Endothelial cell of umbilical vein (primary cell): ENCODE measurements around the gene KLHL11. TPM values are rescaled to one million over a fixed set of nuclear protein-coding genes. Genes with fewer than 3 reads are reported as not detected.

Source experiments
- BruUV-seq: library from RNA; stranded (reverse); fragments of 400-500 nt; replicated peaks from 2 replicates; lab custom pipeline; 2021; lab: Mats Ljungman, UMichigan
- CTCF ChIA-PET: fragments of 300-600, 350-600 bp; sonication (Branson Sonifier 250); formaldehyde crosslinking; loops from one replicate; lab custom pipeline; 2021; ENCODE audit warnings: antibody characterized with exemption, inconsistent platforms; lab: Charles Lee
- POLR2A ChIA-PET: fragments of 300-600, 350-600 bp; sonication (Branson Sonifier 250); formaldehyde crosslinking; loops from one replicate; lab custom pipeline; 2021; ENCODE audit warnings: antibody characterized with exemption, inconsistent platforms; lab: Charles Lee
- DNase-seq: peaks from one replicate; pipeline ENCODE4 v3.0.0-alpha.2; 2011; ENCODE audit warnings: low read depth, low spot score
- FAIRE-seq: peaks from 2 replicates; lab custom pipeline; 2011; peaks lifted over from hg19 to GRCh38; lab: Jason Lieb, UNC
- H2AFZ ChIP-seq: 2 replicates; pipeline ENCODE4 v1.6.0; 2012; ENCODE audit warnings: low read depth, low read length, control low read depth, inconsistent platforms
- H3K27ac ChIP-seq: 2 replicates; pipeline ENCODE4 v1.5.1; 2011; ENCODE audit warnings: low read depth, mild to moderate bottlenecking, control low read depth, low read length, moderate library complexity; ENCODE audit not compliant: insufficient read depth
- H3K27me3 ChIP-seq, 2 experiments: 2 replicates each; pipeline versions ENCODE4 v1.6.0 to v1.6.1; 2011; ENCODE audit warnings: low read length in 2 of 2, mixed read lengths in 1 of 2; ENCODE audit not compliant: control insufficient read depth in 2 of 2, insufficient read depth in 2 of 2
- H3K36me3 ChIP-seq, 2 experiments: 2 replicates in 1 of 2; 3 replicates in 1 of 2; pipeline ENCODE4 v1.5.1; 2011; ENCODE audit warnings: low read length in 2 of 2, mild to moderate bottlenecking in 1 of 2, moderate library complexity in 1 of 2; ENCODE audit not compliant: control insufficient read depth in 2 of 2, insufficient read depth in 2 of 2; ENCODE audit errors: extremely low read depth in 1 of 2
- H3K4me1 ChIP-seq: 3 replicates; pipeline ENCODE4 v1.5.1; 2011; ENCODE audit warnings: mild to moderate bottlenecking, low read length; ENCODE audit not compliant: control insufficient read depth, insufficient read depth; ENCODE audit errors: extremely low read depth
- H3K4me2 ChIP-seq: 2 replicates; pipeline ENCODE4 v1.6.1; 2011; ENCODE audit warnings: low read length, control low read depth, mixed read lengths; ENCODE audit not compliant: insufficient read depth
- H3K4me3 ChIP-seq, 3 experiments: fragments of 200-600 bp in 1 of 3; sonication (generic), shearing (Covaris generic) in 1 of 3; replicated peaks in 1 of 3; 2 replicates each; pipeline ENCODE4 v1.5.1; 2011 to 2016; ENCODE audit warnings: control low read depth in 3 of 3, low read length in 3 of 3, mild to moderate bottlenecking in 2 of 3, inconsistent platforms in 1 of 3, low read depth in 1 of 3, moderate library complexity in 1 of 3; ENCODE audit not compliant: insufficient read depth in 1 of 3
- H3K79me2 ChIP-seq: 2 replicates; pipeline ENCODE4 v1.6.0; 2012; ENCODE audit warnings: low read length, inconsistent platforms; ENCODE audit not compliant: control insufficient read depth, insufficient read depth
- H3K9ac ChIP-seq: replicated peaks from 2 replicates; pipeline ENCODE3; 2011; ENCODE audit warnings: low read length, control low read depth; ENCODE audit not compliant: insufficient read depth; ENCODE audit errors: extremely low read depth
- H3K9me1 ChIP-seq: replicated peaks from 3 replicates; pipeline ENCODE4 v1.6.0; 2011; ENCODE audit warnings: mild to moderate bottlenecking, low read length; ENCODE audit not compliant: control insufficient read depth, insufficient read depth; ENCODE audit errors: extremely low read depth
- H3K9me3 ChIP-seq: replicated peaks from 2 replicates; pipeline ENCODE4 v1.5.1; 2012; ENCODE audit warnings: low read length, inconsistent platforms; ENCODE audit not compliant: control insufficient read depth, insufficient read depth
- H4K20me1 ChIP-seq: replicated peaks from 2 replicates; pipeline ENCODE3; 2011; ENCODE audit warnings: mild to moderate bottlenecking, low read length; ENCODE audit not compliant: control insufficient read depth, insufficient read depth; ENCODE audit errors: extremely low read depth
- CTCF ChIP-seq, 2 donors: IDR thresholded peaks; 1 replicate in 1 of 2; 2 replicates in 1 of 2; pipeline ENCODE4 v1.5.1; 2011; ENCODE audit warnings: low read length in 2 of 2, mild to moderate bottlenecking in 2 of 2, moderate library complexity in 2 of 2, control low read depth in 1 of 2, inconsistent platforms in 1 of 2, low read depth in 1 of 2; ENCODE audit not compliant: insufficient read depth in 1 of 2; ENCODE audit errors: extremely low read depth in 1 of 2
- EZH2 ChIP-seq: IDR thresholded peaks from 2 replicates; pipeline ENCODE4 v1.6.1; 2012; ENCODE audit warnings: borderline replicate concordance, low read depth, mild to moderate bottlenecking, moderate library complexity, low read length, inconsistent platforms; ENCODE audit not compliant: severe bottlenecking
- FOS ChIP-seq: IDR thresholded peaks from 2 replicates; pipeline ENCODE4 v1.6.1; 2011; ENCODE audit warnings: mild to moderate bottlenecking, low read length, moderate library complexity, borderline replicate concordance; ENCODE audit not compliant: insufficient read depth
- GATA2 ChIP-seq: IDR thresholded peaks from 2 replicates; pipeline ENCODE4 v1.7.0; 2011; ENCODE audit warnings: low read depth, mild to moderate bottlenecking, moderate library complexity, mixed read lengths, low read length; ENCODE audit not compliant: insufficient read length, insufficient read depth
- JUN ChIP-seq: IDR thresholded peaks from 2 replicates; pipeline ENCODE4 v1.6.1; 2011; ENCODE audit warnings: borderline replicate concordance, low read depth; ENCODE audit not compliant: insufficient read length, insufficient read depth
- MAX ChIP-seq: IDR thresholded peaks from 2 replicates; pipeline ENCODE4 v1.6.1; 2011; ENCODE audit not compliant: insufficient read depth, insufficient read length
- MYC ChIP-seq: IDR thresholded peaks from one replicate; pipeline ENCODE4 v1.6.1; 2011; ENCODE audit warnings: mild to moderate bottlenecking, low read depth, low read length
- POLR2A ChIP-seq: IDR thresholded peaks from 2 replicates; pipeline ENCODE4 v1.6.1; 2012; ENCODE audit warnings: low read depth, mild to moderate bottlenecking, control low read depth, low read length
- POLR2AphosphoS5 ChIP-seq: IDR thresholded peaks from 2 replicates; pipeline ENCODE4 v1.6.1; 2012; ENCODE audit warnings: low read depth, mild to moderate bottlenecking, control low read depth, low read length, moderate library complexity; ENCODE audit not compliant: insufficient read depth
- dilution Hi-C: fragments of 300-500 bp; cut with MboI; formaldehyde crosslinking; loops from one replicate; pipeline ENCODE4 v1.15.0; 2019; ENCODE audit warnings: low sequenced_read_pairs; ENCODE audit not compliant: extremely low pct_ligation_motif_present
- intact Hi-C: fragments of 100-400 bp; cut with micrococcal nuclease; formaldehyde crosslinking; loops from one replicate; pipeline ENCODE4 v1.10.0; 2022
- polyA plus RNA-seq, 4 experiments: library from polyadenylated mRNA; depleted of rRNA in 3 of 4; stranded (reverse) in 3 of 4; unstranded in 1 of 4; fragments of >200 nt; gene quantifications; 2 replicates each; pipeline versions ENCODE4 v1.2.1 to v1.2.3, GENCODE V29; 2011 to 2012; ENCODE audit warnings: missing spikeins in 1 of 4
- total RNA-seq: library from RNA; stranded (reverse); gene quantifications from 2 replicates; pipeline ENCODE4 v1.2.3, GENCODE V29; 2021

Gene KLHL11
- total and polyA plus RNA-seq, 2 donors (not counting 3 experiments of a cell fraction or from before 2014, with no cell fraction given): 3.1 to 11.0 TPM

GRCh38 chr17:41818024-41818423, 47.2 kb downstream of the KLHL11 start:
- no peak overlapping the region for H3K4me2 ChIP-seq
- no peaks in the 10 kb centered on the region for H3K27me3 ChIP-seq
- H3K4me3 ChIP-seq: no peak overlapping the region
- H2AFZ ChIP-seq: no peak overlapping the region
- H3K9me3 ChIP-seq: no peaks in the 10 kb centered on the region
- dilution Hi-C loops (no loop called here), intact Hi-C loops (no loop called here)
- ChIA-PET POLR2A (no interaction called here), CTCF (no interaction called here)
- no peaks in the 10 kb centered on the region for H3K9me1 ChIP-seq
- H3K4me1 ChIP-seq: peaks cover 13% of the 10 kb centered on the region
- no peaks in the 10 kb centered on the region for H4K20me1 ChIP-seq
- BruUV-seq: no TSS peak
- H3K9ac ChIP-seq: no peak overlapping the region
- no peak overlapping the region for H3K27ac ChIP-seq
- DNase-seq (no peak), FAIRE-seq (no peak)
- TF ChIP-seq FOS (no peak), MYC (no peak), CTCF (IDR thresholded peaks at IDR 0.05; ENCODE audit: extremely low read depth in 1 of 2, insufficient read depth in 1 of 2, low read depth in 1 of 2, low read length in 2 of 2) (no peak), POLR2AphosphoS5 (no peak), MAX (no peak), GATA2 (no peak), POLR2A (no peak), EZH2 (no peak), JUN (no peak)
- H3K36me3 ChIP-seq: peaks cover 0 to 24% of the 10 kb centered on the region in 2 experiments
- peaks cover 24% of the 10 kb centered on the region for H3K79me2 ChIP-seq
